Large intestine (tissue), 3 donors: ENCODE data around the gene CACNG3. TPM values are rescaled to one million over a fixed set of nuclear protein-coding genes. Genes with fewer than 3 reads are reported as not detected.

Experiments used
- DNase-seq, 2 donors: peaks; one replicate each; pipeline versions ENCODE4 v3.0.0 to v3.0.0-alpha.2; 2013
- H3K27ac ChIP-seq: one replicate; pipeline ENCODE4 v1.5.1; 2013; ENCODE audit warnings: low read length
- H3K27me3 ChIP-seq: 2 replicates; pipeline ENCODE4 v1.6.1; 2013; ENCODE audit warnings: low read length; ENCODE audit not compliant: control insufficient read depth, insufficient read depth
- H3K36me3 ChIP-seq: 2 replicates; pipeline ENCODE4 v1.6.1; 2013; ENCODE audit warnings: low read length; ENCODE audit not compliant: control insufficient read depth, insufficient read depth
- H3K4me1 ChIP-seq: one replicate; pipeline ENCODE4 v1.6.1; 2013; ENCODE audit warnings: low read length; ENCODE audit not compliant: control insufficient read depth, insufficient read depth
- H3K4me3 ChIP-seq: one replicate; pipeline ENCODE4 v1.5.1; 2013; ENCODE audit warnings: low read length
- H3K9me3 ChIP-seq: one replicate; pipeline ENCODE4 v1.6.1; 2013; ENCODE audit warnings: mild to moderate bottlenecking, low read depth, low read length, moderate library complexity; ENCODE audit not compliant: control insufficient read depth
- WGBS: methylation state at CpG from one replicate; pipeline ENCODE4 v1.1.5; 2013; ENCODE audit warnings: low lambda C conversion rate; ENCODE audit not compliant: insufficient coverage; 5-methylcytosine and 5-hydroxymethylcytosine counted together
- polyA plus RNA-seq: library from polyadenylated mRNA; unstranded; fragments of 120-200 nt; gene quantifications from one replicate; pipeline ENCODE4 v1.2.1, GENCODE V29; 2013

CACNG3 gene
- polyA plus RNA-seq, 1 donor, result 0.01 TPM

GRCh38 chr16:24378999-24379398 lies 122.9 kb downstream of the CACNG3 start:
- WGBS, result 8% methylated on average over 2 of the region's 2 CpGs
- H3K4me3 ChIP-seq, result no peak overlapping the region
- H3K9me3 ChIP-seq, result no peaks in the 10 kb centered on the region
- H3K4me1 ChIP-seq, result no peaks in the 10 kb centered on the region
- no peak for DNase-seq
- H3K36me3 ChIP-seq, result no peaks in the 10 kb centered on the region
- H3K27me3 ChIP-seq, result no peaks in the 10 kb centered on the region
- H3K27ac ChIP-seq, result no peak overlapping the region

GRCh38 chr16:24381470-24382118 lies 125.5 kb downstream of the CACNG3 start:
- no peaks in the 10 kb centered on the region for H3K27me3 ChIP-seq
- H3K27ac ChIP-seq, result no peak overlapping the region
- H3K4me1 ChIP-seq, result no peaks in the 10 kb centered on the region
- no peak overlapping the region for H3K4me3 ChIP-seq
- no CpG with 5 or more reads among the region's 2 CpGs for WGBS
- DNase-seq, result no peak
- no peaks in the 10 kb centered on the region for H3K36me3 ChIP-seq
- H3K9me3 ChIP-seq, result no peaks in the 10 kb centered on the region

- no peaks in the 10 kb centered on the region for H3K36me3 ChIP-seq
- H3K27me3 ChIP-seq, result no peaks in the 10 kb centered on the region
- H3K4me3 ChIP-seq, result no peak overlapping the region
- no peaks in the 10 kb centered on the region for H3K9me3 ChIP-seq
- no peaks in the 10 kb centered on the region for H3K4me1 ChIP-seq
- 20% methylated on average over 1 of the region's 5 CpGs for WGBS
- no peak for DNase-seq
- H3K27ac ChIP-seq, result no peak overlapping the region
These were observed 126.8 kb downstream of the CACNG3 start for GRCh38 chr16:24382762-24383407.

GRCh38 chr16:24394341-24394740 lies 138.2 kb downstream of the CACNG3 start:
- H3K4me1 ChIP-seq, result no peaks in the 10 kb centered on the region
- H3K36me3 ChIP-seq, result no peaks in the 10 kb centered on the region
- no peaks in the 10 kb centered on the region for H3K27me3 ChIP-seq
- no peak overlapping the region for H3K27ac ChIP-seq
- 90% methylated on average over 2 of the region's 8 CpGs for WGBS
- no peak overlapping the region for H3K4me3 ChIP-seq
- no peaks in the 10 kb centered on the region for H3K9me3 ChIP-seq
- DNase-seq, result no peak

- H3K27ac ChIP-seq, result no peak overlapping the region
- no peaks in the 10 kb centered on the region for H3K27me3 ChIP-seq
- no peak for DNase-seq
- no peaks in the 10 kb centered on the region for H3K9me3 ChIP-seq
- WGBS, result 57% methylated on average over 1 of the region's 6 CpGs
- no peak overlapping the region for H3K4me3 ChIP-seq
- no peaks in the 10 kb centered on the region for H3K4me1 ChIP-seq
- no peaks in the 10 kb centered on the region for H3K36me3 ChIP-seq
These were observed 140.5 kb downstream of the CACNG3 start for GRCh38 chr16:24396350-24397271.

GRCh38 chr16:24409045-24409444 lies 152.9 kb downstream of the CACNG3 start:
- Histone ChIP-seq H3K9me3 (no peaks in the 10 kb centered on the region), H3K4me3 (no peak overlapping the region), H3K27me3 (no peaks in the 10 kb centered on the region), H3K4me1 (no peaks in the 10 kb centered on the region), H3K27ac (no peak overlapping the region), H3K36me3 (no peaks in the 10 kb centered on the region)
- DNase-seq, result no peak
- no CpG with 5 or more reads among the region's 4 CpGs for WGBS
